ENCODE results near the gene ZNHIT2. TPM values are rescaled to one million over a fixed set of nuclear protein-coding genes. Genes with fewer than 3 reads are reported as not detected.
"Not testable (repeated sequence)": the region's sequence is repeated elsewhere in the genome, so short reads cannot be mapped to it uniquely, and the experiment has no call there.

Gene ZNHIT2
- total RNA-seq, 2 donors from 2014 or later, result 18.7 to 33.9 TPM

GRCh38 chr11:65152122-65152521 lies 34.6 kb upstream of the ZNHIT2 start:
- TF ChIP-seq CTCF (IDR thresholded peaks at IDR 0.05) (no peak), POLR2A (IDR thresholded peaks at IDR 0.05) (no peak)
- WGBS, 2 donors, result 69 to 83% methylated on average over 2 of the region's 2 CpGs
- intact Hi-C loops (cut with DNase I), result no loop called here
- no peak for DNase-seq
- Histone ChIP-seq H3K27me3 (no peaks in the 10 kb centered on the region), H3K36me3 (replicated peaks in 1 of 2; ENCODE audit: insufficient read depth in 1 of 2, low read depth in 2 of 2) (no peaks in the 10 kb centered on the region), H3K9me3 (no peaks in the 10 kb centered on the region), H3K27ac (peak overlapping the region in 1 of 4 donors; percentile 91), H3K4me1 (peaks cover 23% of the 10 kb centered on the region), H3K4me3 (no peak overlapping the region)
- ATAC-seq, result no peak

- peaks cover 30% of the 10 kb centered on the region for H3K4me1 ChIP-seq
- no peaks in the 10 kb centered on the region for H3K9me3 ChIP-seq
- H3K36me3 ChIP-seq (replicated peaks in 1 of 2; ENCODE audit: insufficient read depth in 1 of 2, low read depth in 2 of 2), result no peaks in the 10 kb centered on the region
- H3K4me3 ChIP-seq, result no peak overlapping the region
- ATAC-seq (no peak), DNase-seq (no peak)
- no peaks in the 10 kb centered on the region for H3K27me3 ChIP-seq
- TF ChIP-seq CTCF (IDR thresholded peaks at IDR 0.05) (no peak), POLR2A (IDR thresholded peaks at IDR 0.05) (no peak)
- intact Hi-C loops (cut with DNase I), result no loop called here
- peak overlapping the region; percentile 82 to 93 (median 86) for H3K27ac ChIP-seq
- 67 to 89% methylated on average over 3 of the region's 3 CpGs for WGBS, 2 donors
Observed at GRCh38 chr11:65151331-65151899, 33.9 kb upstream of the ZNHIT2 start.

- no peak overlapping the region for H3K4me3 ChIP-seq
- TF ChIP-seq CTCF (IDR thresholded peaks at IDR 0.05), result peak in 2 of 7 experiments; percentile 8 to 27
- peak in 2 of 3 donors; percentile 44 to 54 for TF ChIP-seq POLR2A (IDR thresholded peaks at IDR 0.05)
- intact Hi-C loops (cut with DNase I), result no loop called here
- H3K36me3 ChIP-seq (replicated peaks in 1 of 2; ENCODE audit: insufficient read depth in 1 of 2, low read depth in 2 of 2), result no peaks in the 10 kb centered on the region
- 22 to 38% methylated on average over 9 to 12 of the region's 12 CpGs for WGBS, 2 donors
- DNase-seq, result peak; percentile 90 to 98 (median 95)
- peaks cover 37% of the 10 kb centered on the region for H3K4me1 ChIP-seq
- H3K27ac ChIP-seq, result peak overlapping the region; percentile 82 to 93 (median 86)
- H3K9me3 ChIP-seq, result no peaks in the 10 kb centered on the region
- no peaks in the 10 kb centered on the region for H3K27me3 ChIP-seq
- ATAC-seq, result peak; percentile 89
Observed at GRCh38 chr11:65150509-65151299, 33.2 kb upstream of the ZNHIT2 start.

GRCh38 chr11:65150131-65150508 lies 32.6 kb upstream of the ZNHIT2 start:
- Histone ChIP-seq H3K27ac (peak overlapping the region; percentile 32 to 91 (median 82)), H3K4me1 (peaks cover 43% of the 10 kb centered on the region)
- WGBS, 2 donors, result 73 to 85% methylated on average over 10 of the region's 10 CpGs
- H3K36me3 ChIP-seq (replicated peaks in 1 of 2; ENCODE audit: insufficient read depth in 1 of 2, low read depth in 2 of 2); H3K4me3 ChIP-seq; intact Hi-C loops (cut with DNase I); H3K27me3 ChIP-seq; H3K9me3 ChIP-seq; ATAC-seq; DNase-seq: not testable (repeated sequence)

- H3K27me3 ChIP-seq, result no peaks in the 10 kb centered on the region
- H3K9me3 ChIP-seq, result no peaks in the 10 kb centered on the region
- TF ChIP-seq POLR2A (IDR thresholded peaks at IDR 0.05) (no peak), CTCF (IDR thresholded peaks at IDR 0.05) (no peak)
- DNase-seq (no peak), ATAC-seq (no peak)
- WGBS, 2 donors, result 81 to 100% methylated on average over 3 to 5 of the region's 5 CpGs
- H3K4me3 ChIP-seq, result no peak overlapping the region
- intact Hi-C loops (cut with DNase I), result no loop called here
- no peak overlapping the region for H3K27ac ChIP-seq
- H3K36me3 ChIP-seq (replicated peaks in 1 of 2; ENCODE audit: insufficient read depth in 1 of 2, low read depth in 2 of 2), result no peaks in the 10 kb centered on the region
- H3K4me1 ChIP-seq, result peaks cover 43% of the 10 kb centered on the region
Observed at GRCh38 chr11:65148657-65149056, 31.2 kb upstream of the ZNHIT2 start.
